H1 (cell line): ENCODE results near the gene DBF4B. TPM values are rescaled to one million over a fixed set of nuclear protein-coding genes. Genes with fewer than 3 reads are reported as not detected.
A peak's percentile ranks its signal among the peaks of the same experiment; 100 is the strongest.

Experiments
- CTCF ChIA-PET: fragments of 300-600 bp; sonication (Branson Sonifier 250); formaldehyde crosslinking; loops from one replicate; lab custom pipeline; 2021; ENCODE audit not compliant: partially characterized antibody; lab: Charles Lee
- POLR2A ChIA-PET: fragments of 300-600 bp; sonication (Branson Sonifier 250); formaldehyde crosslinking; loops from one replicate; lab custom pipeline; 2021; ENCODE audit warnings: inconsistent platforms; ENCODE audit not compliant: partially characterized antibody; lab: Charles Lee
- DNase-seq, 2 experiments: peaks; one replicate each; pipeline versions ENCODE4 v3.0.0 to v3.0.0-alpha.2; 2010 to 2022; ENCODE audit warnings: low spot score in 2 of 2, low read depth in 1 of 2, mixed read lengths in 1 of 2
- FAIRE-seq: peaks from 2 replicates; lab custom pipeline; 2011; peaks lifted over from hg19 to GRCh38; lab: Jason Lieb, UNC
- H2AFZ ChIP-seq: 2 replicates; pipeline ENCODE4 v1.8.1; 2012; ENCODE audit warnings: low read length, inconsistent platforms
- H2AK5ac ChIP-seq: 2 replicates; pipeline ENCODE4 v1.6.1; 2013; ENCODE audit warnings: low read depth, low read length
- H2BK120ac ChIP-seq: replicated peaks from 2 replicates; pipeline ENCODE3; 2013; ENCODE audit warnings: low read depth, low read length, inconsistent platforms
- H2BK12ac ChIP-seq: 2 replicates; pipeline ENCODE4 v1.6.1; 2013; ENCODE audit warnings: low read depth, low read length
- H2BK15ac ChIP-seq: 2 replicates; pipeline ENCODE4 v1.6.1; 2013; ENCODE audit warnings: low read length
- H2BK20ac ChIP-seq: 2 replicates; pipeline ENCODE4 v1.6.1; 2013; ENCODE audit warnings: low read length
- H2BK5ac ChIP-seq: 2 replicates; pipeline ENCODE4 v1.6.1; 2013; ENCODE audit warnings: low read depth, low read length
- H3K14ac ChIP-seq: 2 replicates; pipeline ENCODE4 v1.6.1; 2013; ENCODE audit warnings: inconsistent platforms; ENCODE audit not compliant: insufficient read length
- H3K18ac ChIP-seq: 2 replicates; pipeline ENCODE4 v1.6.1; 2013; ENCODE audit warnings: low read length; ENCODE audit errors: extremely low read depth
- H3K23ac ChIP-seq: 2 replicates; pipeline ENCODE4 v1.6.1; 2013; ENCODE audit warnings: inconsistent platforms; ENCODE audit not compliant: insufficient read length
- H3K23me2 ChIP-seq: 2 replicates; pipeline ENCODE4 v1.6.1; 2013; ENCODE audit warnings: low read depth, low read length
- H3K27ac ChIP-seq: 2 replicates; pipeline ENCODE4 v1.6.1; 2011; ENCODE audit warnings: low read depth, low read length, inconsistent platforms
- H3K27me3 ChIP-seq, 4 experiments: replicated peaks in 1 of 4; 1 replicate in 1 of 4; 2 replicates in 3 of 4; pipeline versions ENCODE4 v1.6.1 to v1.8.1; 2011 to 2013; ENCODE audit warnings: low read length in 3 of 4, mild to moderate bottlenecking in 3 of 4, inconsistent platforms in 2 of 4, mixed read lengths in 2 of 4, moderate library complexity in 1 of 4; ENCODE audit not compliant: control insufficient read depth in 3 of 4, insufficient read depth in 3 of 4; ENCODE audit errors: extremely low read depth in 1 of 4
- H3K36me3 ChIP-seq, 4 experiments: 2 replicates each; pipeline versions ENCODE4 v1.6.1 to v1.8.1; 2011 to 2013; ENCODE audit warnings: mild to moderate bottlenecking in 4 of 4, low read length in 3 of 4, moderate library complexity in 2 of 4, control low read depth in 1 of 4, inconsistent platforms in 1 of 4; ENCODE audit not compliant: insufficient read depth in 4 of 4, control insufficient read depth in 2 of 4
- H3K4ac ChIP-seq: replicated peaks from 2 replicates; pipeline ENCODE3; 2013; ENCODE audit warnings: low read length, low read depth, mixed read lengths, inconsistent platforms; ENCODE audit not compliant: insufficient read length
- H3K4me1 ChIP-seq, 4 experiments: replicated peaks in 1 of 4; 1 replicate in 1 of 4; 2 replicates in 3 of 4; pipeline versions ENCODE4 v1.6.1 to v1.8.1; 2011 to 2013; ENCODE audit warnings: low read length in 3 of 4, inconsistent platforms in 2 of 4, mixed read lengths in 1 of 4; ENCODE audit not compliant: insufficient read depth in 4 of 4, control insufficient read depth in 3 of 4
- H3K4me2 ChIP-seq, 2 experiments: 2 replicates each; pipeline versions ENCODE4 v1.6.1 to v1.8.1; 2011 to 2013; ENCODE audit warnings: low read depth in 2 of 2, low read length in 2 of 2, control low read depth in 1 of 2, inconsistent platforms in 1 of 2, mild to moderate bottlenecking in 1 of 2; ENCODE audit not compliant: insufficient read depth in 1 of 2
- H3K4me3 ChIP-seq, 4 experiments: fragments of 200-600, 300-600 bp in 1 of 4; sonication (generic), shearing (Covaris generic), sonication (Bioruptor Twin) in 1 of 4; 2 replicates each; pipeline versions ENCODE4 v1.5.1 to v1.8.1; 2011 to 2016; ENCODE audit warnings: low read length in 4 of 4, low read depth in 3 of 4, control low read depth in 2 of 4, inconsistent platforms in 2 of 4, mild to moderate bottlenecking in 2 of 4, mixed read lengths in 1 of 4, moderate library complexity in 1 of 4; ENCODE audit not compliant: insufficient read depth in 2 of 4; ENCODE audit errors: extremely low read depth in 1 of 4
- H3K56ac ChIP-seq: replicated peaks from 2 replicates; pipeline ENCODE3; 2013; ENCODE audit warnings: low read depth, mild to moderate bottlenecking, mixed read lengths, low read length, inconsistent platforms; ENCODE audit not compliant: insufficient read length
- H3K79me1 ChIP-seq: 2 replicates; pipeline ENCODE4 v1.6.1; 2013; ENCODE audit warnings: low read depth, low read length, control low read depth
- H3K79me2 ChIP-seq, 2 experiments: 2 replicates each; pipeline versions ENCODE4 v1.6.1 to v1.8.1; 2012 to 2013; ENCODE audit warnings: low read length in 2 of 2, mild to moderate bottlenecking in 2 of 2, inconsistent platforms in 1 of 2; ENCODE audit not compliant: insufficient read depth in 2 of 2, control insufficient read depth in 1 of 2
- H3K9ac ChIP-seq, 4 experiments: replicated peaks in 1 of 4; 1 replicate in 1 of 4; 2 replicates in 3 of 4; pipeline versions ENCODE4 v1.6.1 to v1.8.1; 2011 to 2013; ENCODE audit warnings: low read depth in 3 of 4, low read length in 3 of 4, control low read depth in 2 of 4, mild to moderate bottlenecking in 2 of 4, moderate library complexity in 2 of 4, inconsistent platforms in 1 of 4; ENCODE audit errors: extremely low read depth in 1 of 4
- H3K9me3 ChIP-seq, 2 experiments: 2 replicates each; pipeline versions ENCODE4 v1.6.1 to v1.8.1; 2012 to 2013; ENCODE audit warnings: mild to moderate bottlenecking in 2 of 2, moderate library complexity in 2 of 2, control low read depth in 1 of 2, inconsistent platforms in 1 of 2, low read depth in 1 of 2, low read length in 1 of 2, mixed read lengths in 1 of 2; ENCODE audit not compliant: insufficient read depth in 2 of 2
- H4K20me1 ChIP-seq, 2 experiments: replicated peaks in 1 of 2; 2 replicates each; pipeline versions ENCODE3 to v1.8.1; 2011 to 2013; ENCODE audit warnings: inconsistent platforms in 2 of 2, low read length in 2 of 2, mild to moderate bottlenecking in 1 of 2; ENCODE audit not compliant: insufficient read depth in 2 of 2, control insufficient read depth in 1 of 2
- H4K5ac ChIP-seq: 2 replicates; pipeline ENCODE4 v1.6.1; 2013; ENCODE audit warnings: low read length, low read depth, mixed read lengths, inconsistent platforms; ENCODE audit not compliant: insufficient read length
- H4K8ac ChIP-seq: 2 replicates; pipeline ENCODE4 v1.8.0; 2013; ENCODE audit warnings: mild to moderate bottlenecking, moderate library complexity, low read length, inconsistent platforms; ENCODE audit not compliant: insufficient read depth; ENCODE audit errors: extremely low read depth
- H4K91ac ChIP-seq: replicated peaks from 2 replicates; pipeline ENCODE3; 2013; ENCODE audit warnings: low read length, mixed read lengths, inconsistent platforms; ENCODE audit not compliant: insufficient read length
- BRCA1 ChIP-seq: IDR thresholded peaks from 2 replicates; pipeline ENCODE4 v1.6.1; 2012; ENCODE audit warnings: low read depth, low read length, improper control_type of control experiment
- E2F6 ChIP-seq: IDR thresholded peaks from 2 replicates; pipeline ENCODE4 v1.6.1; 2012; ENCODE audit warnings: inconsistent platforms
- EZH2 ChIP-seq: fragments of 200-600 bp; sonication (generic); IDR thresholded peaks from 2 replicates; pipeline ENCODE4 v1.7.1; 2012; ENCODE audit warnings: low read depth, mild to moderate bottlenecking, moderate library complexity, low read length, inconsistent platforms; ENCODE audit not compliant: severe bottlenecking
- KDM4A ChIP-seq: IDR thresholded peaks from one replicate; pipeline ENCODE4 v1.7.1; 2012; ENCODE audit warnings: low read depth, mild to moderate bottlenecking, moderate library complexity, low read length, inconsistent platforms; ENCODE audit not compliant: severe bottlenecking
- MAX ChIP-seq: IDR thresholded peaks from 2 replicates; pipeline ENCODE4 v1.6.1; 2012; ENCODE audit warnings: inconsistent platforms
- NRF1 ChIP-seq: IDR thresholded peaks from 2 replicates; pipeline ENCODE4 v1.6.1; 2011; ENCODE audit warnings: mild to moderate bottlenecking, low read depth, low read length, improper control_type of control experiment
- TCF12 ChIP-seq: IDR thresholded peaks from 2 replicates; pipeline ENCODE4 v1.6.1; 2011; ENCODE audit warnings: low read depth, mild to moderate bottlenecking, low read length
- TEAD4 ChIP-seq: IDR thresholded peaks from 2 replicates; pipeline ENCODE4 v1.6.1; 2012; ENCODE audit warnings: low read depth, low read length, inconsistent platforms, mixed read lengths
- WGBS, 2 experiments: shearing (Covaris generic) in 1 of 2; methylation state at CpG; one replicate each; pipeline versions ENCODE4 v1.1.6 to v1.1.7; 2013 to 2015; ENCODE audit warnings: low lambda C conversion rate in 2 of 2, mixed read lengths in 2 of 2, inconsistent platforms in 1 of 2, low coverage in 1 of 2, missing lambda C conversion rate in 1 of 2; ENCODE audit not compliant: insufficient replicate concordance in 2 of 2, insufficient coverage in 1 of 2, insufficient read length in 1 of 2; ENCODE audit errors: extremely low coverage in 1 of 2, missing lambda C conversion rate in 1 of 2; 5-methylcytosine and 5-hydroxymethylcytosine counted together
- polyA plus RNA-seq, 7 experiments: library from polyadenylated mRNA; depleted of rRNA in 3 of 7; stranded (reverse) in 5 of 7; unstranded in 2 of 7; fragments of >200 nt in 5 of 7; fragments of 200-250 nt in 2 of 7; gene quantifications; 1 replicate in 5 of 7; 2 replicates in 1 of 7; 4 replicates in 1 of 7; pipeline versions ENCODE4 v1.2.1 to v1.2.3, GENCODE V29; 2011 to 2013; ENCODE audit warnings: missing spikeins in 2 of 7, mixed read lengths in 2 of 7
- total RNA-seq: library from RNA; stranded (reverse); fragmentation: NEBNext Ultra II Directional; extraction: Animal tissue kit (Norgen Biotek cat#: 25700); gene quantifications from 2 replicates; pipeline ENCODE4 v1.2.1, GENCODE V29; 2021

Gene DBF4B
- total and polyA plus RNA-seq, 2 of the 8 experiments (the other 6 are each of a cell fraction or from before 2014, with no cell fraction given) = 20.2 to 26.9 TPM

- Histone ChIP-seq H2BK20ac (no peak overlapping the region), H4K91ac (no peak overlapping the region), H3K4me3 (peak overlapping the region; percentile 24 to 67 (median 42); a peak in 7 of 8 replicates), H3K4ac (no peak overlapping the region), H2AFZ (no peak overlapping the region), H4K20me1 (peaks cover 0 to 2% of the 10 kb centered on the region in 2 experiments), H2BK15ac (no peak overlapping the region), H3K4me1 (peaks cover 0 to 7% (median 2%) of the 10 kb centered on the region in 4 experiments; a peak in 4 of 7 replicates), H2BK5ac (no peak overlapping the region), H3K14ac (no peak overlapping the region), H2AK5ac (no peak overlapping the region), H3K23me2 (peaks cover 8% of the 10 kb centered on the region; the same call in 1 of the 2 replicates), H3K36me3 (no peaks in the 10 kb centered on the region), H4K5ac (no peak overlapping the region), H2BK120ac (no peak overlapping the region), H3K9ac (peak overlapping the region in 1 of 4 experiments; percentile 24; a peak in 1 of 7 replicates), H3K4me2 (peak overlapping the region; percentile 56 to 88), H3K79me1 (no peaks in the 10 kb centered on the region), H3K27ac (no peak overlapping the region), H3K9me3 (no peaks in the 10 kb centered on the region), H4K8ac (no peak overlapping the region; the same call in 1 of the 2 replicates), H3K27me3 (peaks cover 25 to 40% (median 34%) of the 10 kb centered on the region in 4 experiments), H3K18ac (no peak overlapping the region), H3K23ac (no peak overlapping the region), H3K79me2 (no peaks in the 10 kb centered on the region), H3K56ac (no peak overlapping the region), H2BK12ac (no peak overlapping the region)
- FAIRE-seq = no peak
- WGBS, 2 experiments = 27% methylated on average over 25 of the region's 60 CpGs; no CpG with 5 or more reads in 1 of the 2 experiments
- POLR2A ChIA-PET = interaction anchor here (1.1 to 5.1 kb wide), 5 partner anchors 11 to 140 kb away, joined by 3 to 17 read pairs (median 4); partner anchors contain the start of genes EFTUD2 and HIGD1B
- no peak for DNase-seq
- CTCF ChIA-PET = interaction anchor here (0.5 to 2.5 kb wide), 9 partner anchors 10 to 256 kb away, joined by 3 to 9 read pairs (median 4); no protein-coding TSS in a partner anchor
- no peak for TF ChIP-seq NRF1
- no peak for TF ChIP-seq BRCA1
- TF ChIP-seq KDM4A = peak; percentile 0
- TF ChIP-seq E2F6 = peak; percentile 54
- 0 out of 2 replicates have a peak, but pooled peaks have one; percentile 27 for TF ChIP-seq MAX
- TF ChIP-seq TCF12 = no peak
- TF ChIP-seq TEAD4 = no peak
- peak; percentile 17 for TF ChIP-seq EZH2
Observed at GRCh38 chr17:44759086-44759915, 50.8 kb downstream of the DBF4B start.
